H1 (cell line): ENCODE measurements around the gene SYNPO2L. TPM values are rescaled to one million over a fixed set of nuclear protein-coding genes. Genes with fewer than 3 reads are reported as not detected.

ENCODE experiments used
- CTCF ChIA-PET: fragments of 300-600 bp; sonication (Branson Sonifier 250); formaldehyde crosslinking; loops from one replicate; lab custom pipeline; 2021; ENCODE audit not compliant: partially characterized antibody; lab: Charles Lee
- POLR2A ChIA-PET: fragments of 300-600 bp; sonication (Branson Sonifier 250); formaldehyde crosslinking; loops from one replicate; lab custom pipeline; 2021; ENCODE audit warnings: inconsistent platforms; ENCODE audit not compliant: partially characterized antibody; lab: Charles Lee
- DNase-seq, 2 experiments: peaks; one replicate each; pipeline versions ENCODE4 v3.0.0 to v3.0.0-alpha.2; 2010 to 2022; ENCODE audit warnings: low spot score in 2 of 2, low read depth in 1 of 2, mixed read lengths in 1 of 2
- FAIRE-seq: peaks from 2 replicates; lab custom pipeline; 2011; peaks lifted over from hg19 to GRCh38; lab: Jason Lieb, UNC
- H2AFZ ChIP-seq: 2 replicates; pipeline ENCODE4 v1.8.1; 2012; ENCODE audit warnings: low read length, inconsistent platforms
- H2AK5ac ChIP-seq: 2 replicates; pipeline ENCODE4 v1.6.1; 2013; ENCODE audit warnings: low read depth, low read length
- H2BK120ac ChIP-seq: replicated peaks from 2 replicates; pipeline ENCODE3; 2013; ENCODE audit warnings: low read depth, low read length, inconsistent platforms
- H2BK12ac ChIP-seq: 2 replicates; pipeline ENCODE4 v1.6.1; 2013; ENCODE audit warnings: low read depth, low read length
- H2BK15ac ChIP-seq: 2 replicates; pipeline ENCODE4 v1.6.1; 2013; ENCODE audit warnings: low read length
- H2BK20ac ChIP-seq: 2 replicates; pipeline ENCODE4 v1.6.1; 2013; ENCODE audit warnings: low read length
- H2BK5ac ChIP-seq: 2 replicates; pipeline ENCODE4 v1.6.1; 2013; ENCODE audit warnings: low read depth, low read length
- H3K14ac ChIP-seq: 2 replicates; pipeline ENCODE4 v1.6.1; 2013; ENCODE audit warnings: inconsistent platforms; ENCODE audit not compliant: insufficient read length
- H3K18ac ChIP-seq: 2 replicates; pipeline ENCODE4 v1.6.1; 2013; ENCODE audit warnings: low read length; ENCODE audit errors: extremely low read depth
- H3K23ac ChIP-seq: 2 replicates; pipeline ENCODE4 v1.6.1; 2013; ENCODE audit warnings: inconsistent platforms; ENCODE audit not compliant: insufficient read length
- H3K23me2 ChIP-seq: 2 replicates; pipeline ENCODE4 v1.6.1; 2013; ENCODE audit warnings: low read depth, low read length
- H3K27ac ChIP-seq: 2 replicates; pipeline ENCODE4 v1.6.1; 2011; ENCODE audit warnings: low read depth, low read length, inconsistent platforms
- H3K27me3 ChIP-seq, 4 experiments: replicated peaks in 1 of 4; 1 replicate in 1 of 4; 2 replicates in 3 of 4; pipeline versions ENCODE4 v1.6.1 to v1.8.1; 2011 to 2013; ENCODE audit warnings: low read length in 3 of 4, mild to moderate bottlenecking in 3 of 4, inconsistent platforms in 2 of 4, mixed read lengths in 2 of 4, moderate library complexity in 1 of 4; ENCODE audit not compliant: control insufficient read depth in 3 of 4, insufficient read depth in 3 of 4; ENCODE audit errors: extremely low read depth in 1 of 4
- H3K36me3 ChIP-seq, 4 experiments: 2 replicates each; pipeline versions ENCODE4 v1.6.1 to v1.8.1; 2011 to 2013; ENCODE audit warnings: mild to moderate bottlenecking in 4 of 4, low read length in 3 of 4, moderate library complexity in 2 of 4, control low read depth in 1 of 4, inconsistent platforms in 1 of 4; ENCODE audit not compliant: insufficient read depth in 4 of 4, control insufficient read depth in 2 of 4
- H3K4ac ChIP-seq: replicated peaks from 2 replicates; pipeline ENCODE3; 2013; ENCODE audit warnings: low read length, low read depth, mixed read lengths, inconsistent platforms; ENCODE audit not compliant: insufficient read length
- H3K4me1 ChIP-seq, 4 experiments: replicated peaks in 1 of 4; 1 replicate in 1 of 4; 2 replicates in 3 of 4; pipeline versions ENCODE4 v1.6.1 to v1.8.1; 2011 to 2013; ENCODE audit warnings: low read length in 3 of 4, inconsistent platforms in 2 of 4, mixed read lengths in 1 of 4; ENCODE audit not compliant: insufficient read depth in 4 of 4, control insufficient read depth in 3 of 4
- H3K4me2 ChIP-seq, 2 experiments: 2 replicates each; pipeline versions ENCODE4 v1.6.1 to v1.8.1; 2011 to 2013; ENCODE audit warnings: low read depth in 2 of 2, low read length in 2 of 2, control low read depth in 1 of 2, inconsistent platforms in 1 of 2, mild to moderate bottlenecking in 1 of 2; ENCODE audit not compliant: insufficient read depth in 1 of 2
- H3K4me3 ChIP-seq, 4 experiments: fragments of 200-600, 300-600 bp in 1 of 4; sonication (generic), shearing (Covaris generic), sonication (Bioruptor Twin) in 1 of 4; 2 replicates each; pipeline versions ENCODE4 v1.5.1 to v1.8.1; 2011 to 2016; ENCODE audit warnings: low read length in 4 of 4, low read depth in 3 of 4, control low read depth in 2 of 4, inconsistent platforms in 2 of 4, mild to moderate bottlenecking in 2 of 4, mixed read lengths in 1 of 4, moderate library complexity in 1 of 4; ENCODE audit not compliant: insufficient read depth in 2 of 4; ENCODE audit errors: extremely low read depth in 1 of 4
- H3K56ac ChIP-seq: replicated peaks from 2 replicates; pipeline ENCODE3; 2013; ENCODE audit warnings: low read depth, mild to moderate bottlenecking, mixed read lengths, low read length, inconsistent platforms; ENCODE audit not compliant: insufficient read length
- H3K79me1 ChIP-seq: 2 replicates; pipeline ENCODE4 v1.6.1; 2013; ENCODE audit warnings: low read depth, low read length, control low read depth
- H3K79me2 ChIP-seq, 2 experiments: 2 replicates each; pipeline versions ENCODE4 v1.6.1 to v1.8.1; 2012 to 2013; ENCODE audit warnings: low read length in 2 of 2, mild to moderate bottlenecking in 2 of 2, inconsistent platforms in 1 of 2; ENCODE audit not compliant: insufficient read depth in 2 of 2, control insufficient read depth in 1 of 2
- H3K9ac ChIP-seq, 4 experiments: replicated peaks in 1 of 4; 1 replicate in 1 of 4; 2 replicates in 3 of 4; pipeline versions ENCODE4 v1.6.1 to v1.8.1; 2011 to 2013; ENCODE audit warnings: low read depth in 3 of 4, low read length in 3 of 4, control low read depth in 2 of 4, mild to moderate bottlenecking in 2 of 4, moderate library complexity in 2 of 4, inconsistent platforms in 1 of 4; ENCODE audit errors: extremely low read depth in 1 of 4
- H3K9me3 ChIP-seq, 2 experiments: 2 replicates each; pipeline versions ENCODE4 v1.6.1 to v1.8.1; 2012 to 2013; ENCODE audit warnings: mild to moderate bottlenecking in 2 of 2, moderate library complexity in 2 of 2, control low read depth in 1 of 2, inconsistent platforms in 1 of 2, low read depth in 1 of 2, low read length in 1 of 2, mixed read lengths in 1 of 2; ENCODE audit not compliant: insufficient read depth in 2 of 2
- H4K20me1 ChIP-seq, 2 experiments: replicated peaks in 1 of 2; 2 replicates each; pipeline versions ENCODE3 to v1.8.1; 2011 to 2013; ENCODE audit warnings: inconsistent platforms in 2 of 2, low read length in 2 of 2, mild to moderate bottlenecking in 1 of 2; ENCODE audit not compliant: insufficient read depth in 2 of 2, control insufficient read depth in 1 of 2
- H4K5ac ChIP-seq: 2 replicates; pipeline ENCODE4 v1.6.1; 2013; ENCODE audit warnings: low read length, low read depth, mixed read lengths, inconsistent platforms; ENCODE audit not compliant: insufficient read length
- H4K8ac ChIP-seq: 2 replicates; pipeline ENCODE4 v1.8.0; 2013; ENCODE audit warnings: mild to moderate bottlenecking, moderate library complexity, low read length, inconsistent platforms; ENCODE audit not compliant: insufficient read depth; ENCODE audit errors: extremely low read depth
- H4K91ac ChIP-seq: replicated peaks from 2 replicates; pipeline ENCODE3; 2013; ENCODE audit warnings: low read length, mixed read lengths, inconsistent platforms; ENCODE audit not compliant: insufficient read length
- BACH1 ChIP-seq: IDR thresholded peaks from 2 replicates; pipeline ENCODE4 v1.6.1; 2012; ENCODE audit warnings: low read length, improper control_type of control experiment
- KDM1A ChIP-seq: fragments of 200-600, 300-600 bp; sonication (generic); IDR thresholded peaks from 2 replicates; pipeline ENCODE4 v1.7.1; 2016; ENCODE audit warnings: mild to moderate bottlenecking, low read length, borderline replicate concordance
- NRF1 ChIP-seq: IDR thresholded peaks from 2 replicates; pipeline ENCODE4 v1.6.1; 2011; ENCODE audit warnings: mild to moderate bottlenecking, low read depth, low read length, improper control_type of control experiment
- WGBS, 2 experiments: shearing (Covaris generic) in 1 of 2; methylation state at CpG; one replicate each; pipeline versions ENCODE4 v1.1.6 to v1.1.7; 2013 to 2015; ENCODE audit warnings: low lambda C conversion rate in 2 of 2, mixed read lengths in 2 of 2, inconsistent platforms in 1 of 2, low coverage in 1 of 2, missing lambda C conversion rate in 1 of 2; ENCODE audit not compliant: insufficient replicate concordance in 2 of 2, insufficient coverage in 1 of 2, insufficient read length in 1 of 2; ENCODE audit errors: extremely low coverage in 1 of 2, missing lambda C conversion rate in 1 of 2; 5-methylcytosine and 5-hydroxymethylcytosine counted together
- polyA plus RNA-seq, 7 experiments: library from polyadenylated mRNA; depleted of rRNA in 3 of 7; stranded (reverse) in 5 of 7; unstranded in 2 of 7; fragments of >200 nt in 5 of 7; fragments of 200-250 nt in 2 of 7; gene quantifications; 1 replicate in 5 of 7; 2 replicates in 1 of 7; 4 replicates in 1 of 7; pipeline versions ENCODE4 v1.2.1 to v1.2.3, GENCODE V29; 2011 to 2013; ENCODE audit warnings: missing spikeins in 2 of 7, mixed read lengths in 2 of 7
- total RNA-seq: library from RNA; stranded (reverse); fragmentation: NEBNext Ultra II Directional; extraction: Animal tissue kit (Norgen Biotek cat#: 25700); gene quantifications from 2 replicates; pipeline ENCODE4 v1.2.1, GENCODE V29; 2021

SYNPO2L gene
- total and polyA plus RNA-seq, 2 of the 8 experiments (the other 6 are each of a cell fraction or from before 2014, with no cell fraction given): 0.05 to 0.19 TPM

- Histone ChIP-seq H3K4ac (no peak overlapping the region), H3K14ac (no peak overlapping the region), H4K8ac (no peak overlapping the region; the same call in 1 of the 2 replicates), H4K20me1 (peaks cover 0 to 2% of the 10 kb centered on the region in 2 experiments), H2BK15ac (no peak overlapping the region), H3K9me3 (no peaks in the 10 kb centered on the region), H2BK5ac (no peak overlapping the region), H3K27me3 (no peaks in the 10 kb centered on the region), H2AFZ (no peak overlapping the region), H3K4me1 (peaks cover 0 to 15% (median 9%) of the 10 kb centered on the region in 4 experiments; a peak in 6 of 7 replicates), H3K4me2 (peak overlapping the region in 1 of 2 experiments; percentile 84; a peak in 2 of 4 replicates), H3K18ac (no peak overlapping the region), H2AK5ac (no peak overlapping the region), H4K91ac (no peak overlapping the region), H3K27ac (no peak overlapping the region), H4K5ac (no peak overlapping the region), H3K79me2 (no peaks in the 10 kb centered on the region), H3K79me1 (no peaks in the 10 kb centered on the region), H2BK120ac (no peak overlapping the region), H3K4me3 (no peak overlapping the region), H3K23me2 (peaks cover 9% of the 10 kb centered on the region; the same call in 1 of the 2 replicates), H3K56ac (no peak overlapping the region), H3K23ac (no peak overlapping the region), H3K36me3 (no peaks in the 10 kb centered on the region), H2BK12ac (no peak overlapping the region), H3K9ac (no peak overlapping the region), H2BK20ac (no peak overlapping the region)
- no peak for DNase-seq
- ChIA-PET CTCF (interaction anchor here (0.9 to 14.5 kb wide), 3 partner anchors 24 to 117 kb away, joined by 3 to 271 read pairs (median 4); no protein-coding TSS in a partner anchor), POLR2A (interaction anchor here (0.6 to 3.0 kb wide), 5 partner anchors 8 to 253 kb away, joined by 3 to 13 read pairs (median 4); partner anchors contain the start of gene USP54)
- 91% methylated on average over 4 of the region's 4 CpGs; no CpG with 5 or more reads in 1 of the 2 experiments for WGBS, 2 experiments
- FAIRE-seq: no peak
- TF ChIP-seq NRF1 (no peak), BACH1 (no peak), KDM1A (no peak)
These were observed 6.6 kb downstream of the SYNPO2L start for GRCh38 chr10:73648975-73649829.
